SH-SY5Y (cell line): Measurements from ENCODE around the gene N4BP2.

Source experiments
- GATA2 ChIP-seq: IDR thresholded peaks from 2 replicates; pipeline ENCODE4 v1.6.1; 2011; ENCODE audit warnings: mild to moderate bottlenecking, low read depth, low read length
- GATA3 ChIP-seq: IDR thresholded peaks from 2 replicates; pipeline ENCODE4 v1.6.1; 2011; ENCODE audit warnings: low read depth, mild to moderate bottlenecking, low read length, moderate library complexity

DNA sequence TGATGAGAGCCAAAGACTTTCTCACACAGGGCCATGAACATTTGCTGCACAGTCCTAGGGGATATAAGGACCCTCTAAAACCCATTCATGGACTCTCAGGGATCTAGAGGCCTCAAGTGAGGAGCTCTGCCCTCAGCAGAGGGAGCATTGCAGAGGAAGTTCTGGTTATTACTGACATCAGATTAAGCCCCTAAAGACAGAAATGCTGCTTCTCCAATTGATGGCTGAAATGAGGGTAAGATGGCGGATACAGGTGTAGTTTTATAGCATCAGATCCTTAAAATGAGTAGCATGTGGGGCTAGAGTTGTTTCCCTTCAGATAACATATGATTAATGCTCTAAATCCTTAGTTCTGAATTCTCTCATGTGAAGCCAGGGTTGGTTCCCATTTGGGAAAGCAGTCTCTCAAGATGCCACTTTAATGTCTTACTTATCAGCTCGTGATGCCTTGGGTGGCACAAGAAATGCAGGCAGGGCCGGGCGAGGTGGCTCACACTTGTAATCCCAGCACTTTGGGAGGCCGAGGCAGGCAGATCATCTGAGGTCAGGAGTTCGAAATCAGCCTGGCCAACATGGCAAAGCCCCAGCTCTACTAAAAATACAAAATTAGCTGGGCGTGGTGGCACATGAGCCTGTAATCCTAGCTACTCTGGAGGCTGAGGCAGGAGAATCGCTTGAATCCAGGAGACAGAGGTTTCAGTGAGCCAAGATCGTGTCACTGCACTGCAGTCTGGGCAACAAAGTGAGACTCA is 148.0 kb downstream of the N4BP2 start:
- TF ChIP-seq GATA2 (no peak), GATA3 (no peak)
